ENCODE measurements around the gene MYO3A. TPM values are rescaled to one million over a fixed set of nuclear protein-coding genes. Genes with fewer than 3 reads are reported as not detected.

The MYO3A gene
- total RNA-seq, 1 experiment from 2014 or later, result not detected

- TF ChIP-seq REST (IDR thresholded peaks at IDR 0.05; ENCODE audit: low read depth) (no peak), EZH2 (IDR thresholded peaks at IDR 0.05) (no peak), TCF7L2 (IDR thresholded peaks at IDR 0.05; ENCODE audit: borderline replicate concordance, extremely low read depth, insufficient read depth, insufficient read length) (no peak), ELF1 (IDR thresholded peaks at IDR 0.05; ENCODE audit: borderline replicate concordance, low read depth) (no peak), POLR2A (IDR thresholded peaks at IDR 0.05; ENCODE audit: borderline replicate concordance, extremely low read depth, insufficient read depth, insufficient read length) (no peak)
Measured at GRCh38 chr10:25944771-25945170, 10.7 kb downstream of the MYO3A start (continued).

- H3K36me3 ChIP-seq (ENCODE audit: control insufficient read depth in 1 of 2, insufficient read depth in 2 of 2, low read length in 2 of 2), result no peaks in the 10 kb centered on the region
- H3K4me3 ChIP-seq (replicated peaks in 1 of 2; ENCODE audit: low read depth in 1 of 2, low read length in 2 of 2), result no peak overlapping the region
- DNase-seq (ENCODE audit: low read depth, low spot score), result no peak
- H2AFZ ChIP-seq (ENCODE audit: low read depth, low read length, poor library complexity, severe bottlenecking), result no peak overlapping the region
- ChIA-PET RAD21 (ENCODE audit: low non-redundant PET in 1 of 2, low total read pairs in 2 of 2, uncharacterized antibody in 2 of 2, unreplicated experiment in 2 of 2) (no interaction called here), CTCF (no interaction called here), POLR2A (no interaction called here)
- no TSS peak for BruUV-seq (replicated peaks)
- H3K4me2 ChIP-seq (ENCODE audit: low read length), result no peak overlapping the region
- peaks cover 15% of the 10 kb centered on the region; the same call in 1 of the 2 replicates for H3K27me3 ChIP-seq (ENCODE audit: insufficient read depth, low read length)
- H4K20me1 ChIP-seq (ENCODE audit: insufficient read depth), result no peaks in the 10 kb centered on the region
- ATAC-seq, result no peak
- no peaks in the 10 kb centered on the region for H3K4me1 ChIP-seq (ENCODE audit: control insufficient read depth in 1 of 2, insufficient read depth in 2 of 2, low read length in 2 of 2)
- H3K9ac ChIP-seq (ENCODE audit: low read length), result no peak overlapping the region
- no peaks in the 10 kb centered on the region for H3K79me2 ChIP-seq (ENCODE audit: insufficient read depth, low read length)
- no peaks in the 10 kb centered on the region for H3K9me2 ChIP-seq (ENCODE audit: insufficient read depth)
- H3K9me3 ChIP-seq (ENCODE audit: control insufficient read depth in 1 of 2, insufficient read depth in 1 of 2, low read depth in 1 of 2, low read length in 2 of 2), result no peaks in the 10 kb centered on the region
- no peak overlapping the region for H3K27ac ChIP-seq (ENCODE audit: low read depth, low read length)
- intact Hi-C loops (cut with micrococcal nuclease), result no loop called here
- TF ChIP-seq TCF7L2 (IDR thresholded peaks at IDR 0.05; ENCODE audit: borderline replicate concordance, extremely low read depth, insufficient read depth, insufficient read length), result no peak
- TF ChIP-seq JUND (IDR thresholded peaks at IDR 0.05), result no peak
- TF ChIP-seq EZH2phosphoT487 (IDR thresholded peaks at IDR 0.05; ENCODE audit: borderline replicate concordance), result no peak
- TF ChIP-seq POLR2AphosphoS5 (IDR thresholded peaks at IDR 0.05; ENCODE audit: low read depth, low read length), result no peak
- TF ChIP-seq POLR2A (IDR thresholded peaks at IDR 0.05; ENCODE audit: borderline replicate concordance, extremely low read depth, insufficient read depth, insufficient read length), result no peak
- no peak for TF ChIP-seq CBX3 (IDR thresholded peaks at IDR 0.05; ENCODE audit: low read depth)
- no peak for TF ChIP-seq CTCF (IDR thresholded peaks at IDR 0.05 in 2 of 3, conservative IDR thresholded peaks at IDR 0.05 in 1 of 3; ENCODE audit: borderline replicate concordance in 1 of 3, insufficient read depth in 1 of 3, low read depth in 2 of 3, low read length in 2 of 3)
- no peak for TF ChIP-seq REST (IDR thresholded peaks at IDR 0.05; ENCODE audit: low read depth)
- TF ChIP-seq ZFX (IDR thresholded peaks at IDR 0.05), result no peak
- no peak for TF ChIP-seq SP1 (IDR thresholded peaks at IDR 0.05; ENCODE audit: low read depth)
- no peak for TF ChIP-seq ZBTB33 (IDR thresholded peaks at IDR 0.05; ENCODE audit: extremely low read depth, insufficient replicate concordance, low read length)
Measured at GRCh38 chr10:25952857-25953256, 18.8 kb downstream of the MYO3A start.

Data from HCT116 (cell line).